ENCODE data around the gene LGR5. TPM values are rescaled to one million over a fixed set of nuclear protein-coding genes. Genes with fewer than 3 reads are reported as not detected.

LGR5 gene
- total and polyA plus RNA-seq, 2 of the 8 experiments (the other 6 are each of a cell fraction or from before 2014, with no cell fraction given), result 0.08 to 0.19 TPM

- CTCF ChIA-PET (ENCODE audit: partially characterized antibody), result interaction anchor here (0.9 kb wide), 1 partner anchor 17 kb away, joined by 3 read pairs; no protein-coding TSS in a partner anchor
- H4K91ac ChIP-seq (replicated peaks; ENCODE audit: insufficient read length, low read length), result no peak overlapping the region
- no peak for FAIRE-seq
These were observed 70.1 kb downstream of the LGR5 start for GRCh38 chr12:71509705-71510104.

More at GRCh38 chr12:71509705-71510104, 70.1 kb downstream of the LGR5 start:
- TF ChIP-seq BACH1 (IDR thresholded peaks at IDR 0.05; ENCODE audit: low read length), result no peak
- no peak for TF ChIP-seq SP4 (IDR thresholded peaks at IDR 0.05; ENCODE audit: low read length)
- no peak for TF ChIP-seq SIN3A (conservative IDR thresholded peaks at IDR 0.05 in 1 of 2, IDR thresholded peaks at IDR 0.05 in 1 of 2; ENCODE audit: low read depth in 1 of 2, low read length in 2 of 2)
- TF ChIP-seq RAD21 (IDR thresholded peaks at IDR 0.05 in 1 of 2, conservative IDR thresholded peaks at IDR 0.05 in 1 of 2; ENCODE audit: low read depth in 2 of 2, low read length in 2 of 2), result no peak
- 87% methylated on average over 3 of the region's 3 CpGs; no CpG with 5 or more reads in 1 of the 2 experiments for WGBS, 2 experiments (ENCODE audit: extremely low coverage in 1 of 2, insufficient coverage in 1 of 2, insufficient read length in 1 of 2, insufficient replicate concordance in 2 of 2, low coverage in 1 of 2, low lambda C conversion rate in 2 of 2, missing lambda C conversion rate in 1 of 2)
- Histone ChIP-seq H3K27ac (ENCODE audit: low read depth, low read length) (no peak overlapping the region), H3K4ac (replicated peaks; ENCODE audit: insufficient read length, low read depth, low read length) (no peak overlapping the region), H4K8ac (ENCODE audit: extremely low read depth, insufficient read depth, low read length) (no peak overlapping the region), H3K14ac (ENCODE audit: insufficient read length) (no peak overlapping the region), H2BK12ac (ENCODE audit: low read depth, low read length) (no peak overlapping the region), H3K18ac (ENCODE audit: extremely low read depth, low read length) (no peak overlapping the region), H2BK20ac (ENCODE audit: low read length) (no peak overlapping the region), H3K23me2 (ENCODE audit: low read depth, low read length) (no peaks in the 10 kb centered on the region; the same call in 1 of the 2 replicates), H3K56ac (replicated peaks; ENCODE audit: insufficient read length, low read depth, low read length) (no peak overlapping the region), H3K79me2 (ENCODE audit: control insufficient read depth in 1 of 2, insufficient read depth in 2 of 2, low read length in 2 of 2) (no peaks in the 10 kb centered on the region), H2BK15ac (ENCODE audit: low read length) (no peak overlapping the region), H3K27me3 (replicated peaks in 1 of 4; ENCODE audit: control insufficient read depth in 3 of 4, extremely low read depth in 1 of 4, insufficient read depth in 3 of 4, low read length in 3 of 4) (no peaks in the 10 kb centered on the region), H2BK5ac (ENCODE audit: low read depth, low read length) (no peak overlapping the region), H3K79me1 (ENCODE audit: low read depth, low read length) (no peaks in the 10 kb centered on the region), H2BK120ac (replicated peaks; ENCODE audit: low read depth, low read length) (no peak overlapping the region), H3K4me3 (ENCODE audit: extremely low read depth in 1 of 4, insufficient read depth in 2 of 4, low read depth in 3 of 4, low read length in 4 of 4) (no peak overlapping the region), H3K9me3 (ENCODE audit: insufficient read depth in 2 of 2, low read depth in 1 of 2, low read length in 1 of 2) (no peaks in the 10 kb centered on the region), H3K36me3 (ENCODE audit: control insufficient read depth in 2 of 4, insufficient read depth in 4 of 4, low read length in 3 of 4) (no peaks in the 10 kb centered on the region), H3K4me1 (replicated peaks in 1 of 4; ENCODE audit: control insufficient read depth in 3 of 4, insufficient read depth in 4 of 4, low read length in 3 of 4) (no peaks in the 10 kb centered on the region), H3K23ac (ENCODE audit: insufficient read length) (no peak overlapping the region), H2AK5ac (ENCODE audit: low read depth, low read length) (no peak overlapping the region), H2AFZ (ENCODE audit: low read length) (no peak overlapping the region), H4K20me1 (replicated peaks in 1 of 2; ENCODE audit: control insufficient read depth in 1 of 2, insufficient read depth in 2 of 2, low read length in 2 of 2) (no peaks in the 10 kb centered on the region), H3K9ac (replicated peaks in 1 of 4; ENCODE audit: extremely low read depth in 1 of 4, low read depth in 3 of 4, low read length in 3 of 4) (no peak overlapping the region), H3K4me2 (ENCODE audit: insufficient read depth in 1 of 2, low read depth in 2 of 2, low read length in 2 of 2) (no peak overlapping the region), H4K5ac (ENCODE audit: insufficient read length, low read depth, low read length) (no peak overlapping the region)
- POLR2A ChIA-PET (ENCODE audit: partially characterized antibody), result no interaction called here
- DNase-seq (ENCODE audit: low read depth in 1 of 2, low spot score in 2 of 2), result no peak
